Stimulated activated CD4-positive, alpha-beta T cell treated with anti-CD3 and anti-CD28 coated beads, Interleukin-1b, Interleukin-23, amount 100 ng/mL, for 1 hour (primary cell): ENCODE measurements around the gene KAZN.

ENCODE experiments used
- DNase-seq, 2 donors: peaks; one replicate each; pipeline ENCODE4 v3.0.0-alpha.2; 2020; ENCODE audit warnings: low read depth in 2 of 2

KAZN gene

DNA sequence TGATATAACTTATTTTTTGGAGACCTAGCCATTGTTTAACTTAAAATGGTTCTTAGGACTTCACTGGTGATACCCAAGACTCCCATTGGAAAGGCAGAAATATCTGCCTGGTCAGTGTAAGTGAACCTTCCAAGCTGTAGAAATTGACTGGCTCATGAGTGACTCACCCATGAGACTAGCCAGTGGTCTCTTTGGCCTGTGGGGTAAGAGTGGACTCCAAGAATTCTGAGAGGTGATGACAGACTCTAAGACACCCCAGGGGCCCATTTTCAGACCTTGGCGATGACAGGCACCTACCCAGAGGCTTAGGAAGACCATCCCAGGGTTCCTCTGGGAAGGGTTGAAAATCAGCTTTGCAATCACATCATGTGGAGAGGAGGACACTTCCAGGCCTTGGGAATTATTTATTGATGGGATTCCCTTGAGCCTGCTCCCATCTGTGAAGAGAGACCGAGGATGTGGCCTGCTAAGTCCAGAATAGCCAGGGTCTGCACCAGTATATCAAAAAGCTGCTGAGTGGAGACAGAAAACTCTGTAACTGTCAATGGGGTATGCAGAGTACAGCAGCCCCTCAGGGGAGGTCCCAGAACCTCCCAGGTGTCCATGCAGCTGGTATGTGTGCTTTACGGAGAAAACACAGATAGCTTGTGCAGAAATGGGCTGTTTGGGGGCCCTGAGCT is 78.9 kb downstream of the KAZN start:
- DNase-seq: no peak

DNA sequence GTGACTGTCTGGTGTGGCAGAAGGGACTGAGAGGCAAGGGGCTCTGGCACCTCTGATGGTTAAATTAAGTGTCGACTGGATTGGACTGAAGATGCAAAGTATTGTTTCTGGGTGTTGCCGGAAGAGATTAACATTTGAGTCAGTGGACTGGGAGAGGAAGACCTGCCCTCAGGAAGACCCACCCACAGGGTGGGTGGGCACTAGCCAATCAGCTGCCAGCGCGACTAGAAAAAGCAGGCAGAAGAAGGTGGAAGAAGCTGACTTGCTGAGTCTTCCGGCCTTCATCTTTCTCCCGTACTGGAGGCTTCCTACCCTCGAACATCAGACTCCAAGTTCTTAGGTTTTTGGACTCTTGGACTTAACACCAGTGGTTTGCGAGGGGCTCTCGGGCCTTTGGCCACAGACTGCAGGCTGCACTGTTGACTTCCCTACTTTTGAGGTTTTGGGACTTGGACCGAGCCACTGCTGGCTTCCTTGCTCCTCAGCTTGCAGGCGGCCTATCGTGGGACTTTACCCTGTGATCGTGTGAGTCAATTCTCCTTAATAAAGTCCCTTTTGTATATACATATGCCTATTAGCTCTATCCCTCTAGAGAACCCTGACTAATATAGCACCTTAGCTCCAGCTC is 79.6 kb downstream of the KAZN start:
- DNase-seq: no peak

DNA sequence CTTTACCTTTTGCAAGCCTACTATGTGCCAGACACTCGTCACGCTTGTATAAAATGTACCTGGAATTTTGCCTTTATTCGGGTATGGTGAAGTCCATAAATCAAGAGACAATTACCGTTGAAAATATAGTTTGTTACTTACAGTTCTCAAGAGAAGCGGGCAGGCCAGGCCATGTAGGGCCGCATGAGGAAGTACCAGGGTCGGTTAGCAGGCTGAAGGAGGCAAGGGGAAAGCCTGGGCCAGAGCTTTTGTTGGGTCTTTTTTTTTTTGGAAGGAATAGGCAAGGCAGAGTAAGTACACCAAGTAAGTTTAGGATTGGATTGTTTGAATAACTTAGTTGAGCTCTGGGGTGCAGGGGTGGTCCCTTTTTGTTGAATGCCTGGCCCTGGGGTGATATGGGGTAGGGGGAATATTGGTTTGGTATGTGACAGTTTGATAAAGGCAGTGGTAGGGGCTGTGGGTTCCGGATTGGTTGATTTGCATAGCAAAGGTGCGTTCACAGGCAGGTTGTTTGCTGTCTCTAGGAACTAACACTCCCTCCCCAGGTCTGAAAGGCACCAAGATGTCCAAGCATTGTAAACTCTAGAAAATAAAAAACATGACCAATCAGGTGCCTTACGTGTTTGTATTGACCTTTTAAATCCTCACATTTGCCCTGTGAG is 80.7 kb downstream of the KAZN start:
- no peak for DNase-seq

DNA sequence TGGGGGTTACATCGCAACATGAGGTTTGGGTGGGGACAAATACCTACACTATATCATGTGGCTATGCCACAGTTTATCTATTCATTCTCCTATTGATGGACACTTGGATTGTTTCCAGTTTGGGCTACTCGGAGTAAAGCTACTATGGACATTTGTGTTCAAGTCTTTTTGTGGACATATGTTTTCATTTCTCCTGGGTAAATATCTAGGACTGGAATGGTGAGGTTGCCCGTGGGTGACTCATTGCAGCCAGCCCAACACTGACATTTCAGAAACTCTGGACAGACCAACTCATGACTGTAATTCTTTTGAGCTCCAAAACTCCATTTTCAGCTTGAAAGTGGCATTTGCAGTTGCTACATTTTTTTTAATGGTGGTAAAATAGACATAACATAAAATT is 82.7 kb downstream of the KAZN start:
- DNase-seq: no peak

DNA sequence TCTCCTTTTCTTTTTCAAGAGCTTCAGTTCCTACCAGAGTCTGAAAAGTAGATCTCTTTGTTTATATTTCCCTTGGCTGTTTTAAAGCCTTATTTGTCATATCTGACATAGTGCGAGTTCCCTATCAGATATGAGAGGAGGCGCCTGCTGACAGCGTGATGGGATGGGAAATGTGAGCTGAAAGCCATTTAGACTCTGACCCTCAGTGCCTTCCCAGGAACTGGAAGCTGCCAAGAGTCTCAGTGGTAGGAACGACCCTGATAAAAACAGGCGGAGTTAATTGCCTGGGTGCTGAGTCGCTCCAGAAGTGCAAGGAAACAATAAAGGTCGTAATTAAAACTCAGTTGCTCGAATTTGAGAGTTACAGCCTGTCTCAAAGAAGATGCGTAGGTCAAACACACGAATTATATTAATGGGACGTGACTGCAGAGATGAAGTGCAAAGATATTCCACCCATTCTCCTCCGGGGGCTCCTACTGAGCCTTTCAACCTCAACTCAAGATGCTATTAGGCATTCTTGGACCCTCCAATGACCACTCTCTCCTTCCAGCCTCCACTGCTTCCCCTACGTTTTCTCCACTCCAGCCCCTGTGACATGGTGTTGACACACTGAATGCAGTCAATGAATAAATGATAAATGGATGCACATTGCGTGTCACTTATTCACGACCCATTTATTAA is 84.6 kb downstream of the KAZN start:
- no peak for DNase-seq

DNA sequence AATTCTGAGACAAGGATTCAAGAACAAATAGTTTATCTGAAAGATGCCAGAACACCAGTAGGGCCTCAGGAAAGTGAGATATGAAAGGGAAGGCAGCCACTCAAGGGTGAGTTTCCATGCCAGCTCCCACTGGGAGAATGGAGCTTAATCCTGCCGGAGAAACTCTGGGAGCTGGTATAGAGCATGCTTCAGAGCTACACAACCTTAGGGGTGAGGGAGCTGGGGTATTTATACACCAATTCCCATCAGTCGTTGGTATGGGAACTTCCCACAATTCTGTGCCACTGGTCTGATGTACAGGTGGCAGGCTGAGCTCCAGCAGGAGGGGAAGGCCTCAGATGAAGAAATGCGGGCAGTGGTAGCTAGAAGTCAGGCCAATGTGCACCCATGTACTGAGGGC is 86.6 kb downstream of the KAZN start:
- DNase-seq: no peak

DNA sequence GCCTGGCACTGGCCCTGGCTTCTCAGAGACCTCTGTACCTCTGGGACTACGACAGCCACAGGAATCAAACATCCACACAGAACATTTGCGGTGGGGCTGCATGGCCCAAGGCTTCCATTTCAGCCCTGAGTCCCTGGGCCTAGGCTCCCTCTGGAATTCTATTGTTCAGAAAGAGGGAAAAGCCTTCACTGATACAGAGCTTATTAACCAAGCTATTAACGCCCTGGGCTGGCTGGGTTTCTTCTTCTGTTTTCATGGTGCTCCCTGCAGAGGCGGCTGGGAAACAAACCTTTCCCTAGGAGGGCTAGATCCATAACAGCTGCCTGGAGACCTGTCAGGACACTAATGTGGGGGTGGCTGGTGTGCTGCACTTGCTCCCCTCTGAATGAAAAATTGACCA is 88.2 kb downstream of the KAZN start:
- DNase-seq: no peak

DNA sequence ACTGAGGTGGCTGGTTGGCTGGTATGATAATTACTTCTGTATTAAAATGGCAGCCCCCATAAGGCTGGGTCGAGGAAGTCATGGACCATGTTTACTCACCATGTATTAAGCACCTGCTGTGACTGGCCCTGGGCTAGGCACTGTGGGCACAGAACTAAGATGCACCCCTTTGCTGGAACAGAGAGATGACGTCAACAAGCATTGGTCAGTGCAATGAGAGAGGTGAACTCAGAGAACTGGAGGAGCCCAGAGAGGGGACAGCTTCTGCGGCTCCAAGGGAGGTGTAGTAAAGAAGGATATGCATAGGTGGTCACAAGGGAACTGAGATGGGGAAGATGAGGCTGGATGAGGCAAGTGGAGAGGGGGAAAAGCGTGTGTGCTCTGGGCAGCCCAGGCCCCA is 88.7 kb downstream of the KAZN start:
- DNase-seq: no peak

DNA sequence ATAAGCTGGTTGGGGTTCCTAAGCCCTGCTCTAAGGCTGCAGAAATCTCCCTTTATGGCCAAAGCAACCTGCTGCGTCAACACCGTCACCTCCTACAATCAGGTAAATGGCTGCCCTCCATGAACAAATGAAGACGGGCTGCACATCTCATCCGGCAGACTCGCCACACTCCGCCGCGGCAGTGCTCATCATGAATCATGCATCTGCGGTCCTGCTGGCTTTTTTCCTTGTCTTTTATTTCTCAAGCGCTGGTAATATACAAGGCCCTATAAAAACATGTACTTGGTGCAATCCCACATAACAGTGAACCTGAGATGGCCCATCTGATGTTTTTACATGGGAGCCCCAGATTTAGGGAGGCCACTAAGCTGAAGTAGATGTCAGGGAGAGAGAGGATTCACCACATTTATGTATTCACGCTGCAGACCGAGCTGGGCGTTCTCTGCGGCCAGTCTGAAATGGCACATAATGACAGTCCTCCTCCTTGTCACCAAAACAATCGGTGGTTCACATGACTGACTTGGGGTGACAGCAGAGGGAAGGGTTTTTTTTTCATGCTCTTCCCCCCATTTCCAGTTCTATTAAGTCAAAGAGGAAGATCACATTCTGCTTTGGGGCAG is 91.6 kb downstream of the KAZN start:
- no peak for DNase-seq

DNA sequence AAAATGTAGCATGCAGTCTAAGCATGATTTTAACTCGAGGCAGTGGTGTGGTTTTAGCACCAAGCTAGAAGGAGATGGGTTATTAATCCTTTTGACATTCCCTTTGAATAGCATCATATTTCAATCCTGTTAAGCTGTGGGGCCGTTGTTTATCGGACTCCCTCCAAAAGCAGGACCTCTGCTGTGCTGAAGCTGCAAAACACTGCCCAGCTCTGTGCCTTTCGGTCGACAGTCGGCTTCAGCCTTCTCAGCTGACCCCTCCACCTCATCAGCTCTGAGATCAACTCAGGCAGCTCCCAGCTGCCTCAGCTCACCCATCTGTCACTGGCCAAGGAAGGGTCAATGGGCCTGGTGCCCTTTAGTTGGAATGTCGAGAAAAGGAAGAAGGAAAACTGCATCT is 95.5 kb downstream of the KAZN start:
- no peak for DNase-seq

DNA sequence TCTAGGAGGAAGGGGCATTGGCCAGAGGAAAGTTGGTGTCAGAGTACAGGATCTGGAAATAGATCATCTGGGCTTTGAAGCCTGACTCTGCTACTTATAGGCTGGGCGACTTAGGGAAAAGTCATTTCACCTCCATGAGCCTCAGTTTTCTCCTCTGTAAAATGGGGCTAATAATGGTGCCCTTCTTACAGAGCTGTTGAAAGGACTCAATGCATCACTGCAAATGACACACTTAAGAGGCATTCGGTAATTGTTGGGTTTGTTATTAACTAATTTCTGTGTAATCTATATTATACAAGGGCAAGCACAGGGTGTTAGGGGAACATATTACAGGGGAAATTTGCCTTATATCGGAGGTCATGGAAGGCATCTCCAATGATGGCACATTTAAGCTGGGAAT is 96.1 kb downstream of the KAZN start:
- no peak for DNase-seq

DNA sequence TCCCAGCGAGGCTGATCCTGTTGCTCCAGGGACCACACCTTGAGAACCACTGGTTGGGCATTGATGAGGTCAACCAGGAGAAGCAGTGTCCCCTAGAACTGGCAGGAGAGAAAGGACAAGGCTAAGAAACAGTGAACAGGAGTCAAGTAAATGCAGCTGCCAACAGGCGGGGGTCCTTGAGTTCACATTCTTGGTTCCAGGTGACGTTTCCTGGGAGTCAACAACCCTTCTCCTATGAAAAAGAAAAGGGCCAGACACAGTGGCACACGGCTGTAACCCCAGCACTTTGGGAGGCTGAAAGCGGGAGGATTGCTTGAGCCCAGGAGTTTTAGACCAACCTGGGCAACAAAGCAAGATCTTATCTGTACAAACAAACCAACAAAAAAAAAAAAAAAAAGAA is 98.3 kb downstream of the KAZN start:
- no peak for DNase-seq

DNA sequence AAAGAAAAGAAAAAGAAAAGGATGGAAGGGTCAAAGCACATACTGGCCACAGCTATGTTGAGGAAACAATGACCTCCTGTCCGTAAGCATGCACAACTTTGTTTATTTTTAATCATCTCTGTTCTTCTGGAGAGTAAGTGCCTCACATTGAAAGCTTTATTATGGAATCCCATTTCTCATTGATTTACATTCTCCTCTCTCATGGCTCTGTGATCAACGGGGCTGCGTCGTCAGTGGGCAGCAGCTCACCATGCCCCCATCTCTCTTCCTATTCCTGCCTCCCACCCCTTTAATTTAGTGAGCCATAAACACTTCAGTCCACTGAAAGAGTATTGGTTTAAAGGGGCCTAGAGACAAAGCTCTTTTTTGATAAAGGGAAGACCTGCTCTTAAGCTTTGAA is 98.9 kb downstream of the KAZN start:
- DNase-seq: no peak

DNA sequence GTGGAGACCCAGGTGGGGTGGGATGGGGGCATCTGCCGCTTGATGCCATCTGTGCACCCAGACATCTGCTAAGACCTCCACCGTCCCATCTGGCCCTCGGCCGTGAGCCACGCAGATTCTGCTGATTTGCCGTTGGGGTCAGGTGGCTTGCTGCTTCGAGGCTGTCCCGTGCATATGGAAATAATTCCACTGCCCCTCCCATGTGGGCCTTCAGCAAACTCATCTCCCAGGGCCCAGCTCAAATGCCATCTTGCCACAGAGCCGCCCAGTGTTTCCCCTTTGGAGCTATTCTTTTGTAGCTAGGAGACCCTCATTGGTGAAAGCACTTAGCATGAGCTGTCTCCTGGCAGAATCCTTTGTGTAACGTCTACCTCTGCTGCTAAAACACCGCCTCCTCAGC is 99.8 kb downstream of the KAZN start:
- DNase-seq: no peak

DNA sequence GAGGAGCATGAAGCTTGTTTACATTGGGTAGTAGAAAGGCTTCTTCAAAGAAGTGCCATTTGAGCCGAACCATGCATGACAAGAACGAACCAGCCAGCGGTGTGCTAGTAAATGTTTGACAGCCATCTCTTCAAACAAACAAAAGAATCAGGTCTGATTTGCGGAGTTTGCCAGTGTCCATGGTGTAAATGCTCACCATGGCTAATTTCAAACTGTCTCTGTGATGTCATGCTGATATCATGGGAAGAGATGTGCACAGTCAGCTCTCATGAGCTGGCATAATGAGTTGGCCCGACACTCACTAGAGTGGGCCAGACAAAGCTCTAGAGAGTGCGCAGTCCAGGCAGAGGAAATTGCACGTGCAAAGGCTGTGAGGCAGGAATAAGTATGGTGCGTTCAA is 101.1 kb downstream of the KAZN start:
- no peak for DNase-seq

DNA sequence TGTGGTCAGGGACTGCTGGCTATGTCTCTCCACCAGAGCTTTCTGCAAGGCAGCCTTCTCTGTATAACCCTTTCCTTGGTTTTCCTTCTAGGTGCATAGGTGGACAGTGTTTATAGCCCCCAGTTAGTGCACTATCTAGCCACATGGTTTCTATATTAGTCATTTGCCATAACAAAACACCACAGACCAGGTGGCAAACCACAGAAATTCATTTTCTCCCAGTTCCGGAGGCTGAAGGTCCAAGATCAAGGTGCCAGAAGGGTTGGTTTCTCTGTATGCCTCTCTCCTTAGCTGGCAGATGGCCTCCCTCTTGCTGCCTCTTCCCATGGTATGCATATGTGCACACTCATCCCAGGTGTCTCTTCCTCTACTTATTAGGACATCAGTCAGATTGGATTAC is 106.4 kb downstream of the KAZN start:
- DNase-seq: no peak

DNA sequence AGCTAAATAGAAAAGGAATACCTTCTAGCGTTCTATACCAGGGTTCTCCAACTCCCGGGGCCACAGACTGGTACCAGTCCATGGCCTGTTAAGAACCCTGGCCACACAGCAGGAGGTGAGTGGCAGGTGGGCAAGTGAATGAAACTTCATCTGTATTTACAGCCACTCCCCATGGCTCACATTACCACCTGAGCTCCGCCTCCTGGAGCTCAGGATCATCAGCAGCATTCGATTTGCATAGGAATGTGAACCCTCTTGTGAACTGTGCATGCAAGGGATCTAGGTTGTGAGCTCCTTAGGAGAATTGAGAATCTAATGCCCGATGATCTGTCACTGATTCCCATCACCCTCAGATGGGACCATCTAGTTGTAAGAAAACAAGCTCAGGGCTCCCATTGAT is 107.3 kb downstream of the KAZN start:
- no peak for DNase-seq

DNA sequence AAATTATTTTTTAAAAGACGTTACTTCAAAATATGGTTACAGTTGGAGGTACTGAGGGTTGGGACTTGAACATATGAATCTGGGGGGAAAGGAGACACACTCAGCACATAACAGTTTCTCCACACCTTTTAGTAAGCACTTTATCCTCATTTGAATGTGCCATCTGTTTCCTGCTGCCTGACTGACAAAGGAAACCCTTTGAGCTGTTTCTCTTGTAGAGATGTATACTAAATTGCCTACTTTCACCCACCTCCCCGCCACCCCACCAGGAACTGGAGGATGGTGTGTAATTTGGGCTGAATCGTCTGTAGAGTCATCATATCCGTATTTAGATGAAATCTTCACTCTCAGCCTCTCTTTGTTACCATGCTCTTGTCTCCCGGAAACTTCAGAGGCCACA is 108.1 kb downstream of the KAZN start:
- no peak for DNase-seq

DNA sequence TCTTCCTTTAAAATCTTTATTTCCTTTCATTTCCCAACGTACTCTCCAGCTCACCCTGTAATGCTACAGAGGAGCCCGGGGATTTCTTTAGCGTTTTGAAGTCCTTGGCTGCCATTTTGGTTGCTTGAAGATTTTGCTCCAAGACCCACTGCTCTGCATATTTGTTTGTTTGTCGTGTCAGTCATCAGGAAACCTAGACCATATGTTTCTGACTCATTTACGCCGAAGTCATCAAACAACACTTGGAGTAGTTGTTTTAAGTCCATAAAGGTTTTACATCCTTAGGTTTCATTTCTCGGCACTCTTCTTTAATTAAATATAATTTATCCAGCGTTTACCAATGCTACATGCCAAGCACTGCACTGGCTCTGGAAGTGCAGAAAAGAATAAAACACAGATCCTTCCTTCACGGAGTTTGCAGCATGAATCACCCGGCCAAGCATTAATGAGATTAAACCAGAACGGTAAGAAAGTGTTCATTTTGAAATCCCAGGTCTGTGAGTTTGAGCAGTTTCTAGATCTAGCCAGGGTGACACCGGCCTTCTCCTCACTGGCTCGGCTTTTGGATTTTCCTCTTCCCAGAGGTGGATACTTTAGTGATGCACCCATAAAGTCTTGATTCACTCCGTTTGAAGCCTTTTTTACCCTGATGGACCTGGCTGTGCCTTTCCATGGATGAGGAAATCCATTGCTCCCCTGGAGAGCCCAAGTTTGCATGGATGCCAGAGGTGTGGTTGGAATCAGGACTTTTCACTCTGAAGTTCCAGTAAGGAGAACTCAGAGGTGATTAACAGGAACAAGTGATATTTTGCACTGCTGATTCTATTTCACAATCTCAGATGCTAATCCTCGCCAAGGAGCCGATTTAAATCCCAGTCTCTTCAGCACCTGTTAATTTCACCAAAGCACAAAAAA is 109.3 kb downstream of the KAZN start:
- DNase-seq: no peak

DNA sequence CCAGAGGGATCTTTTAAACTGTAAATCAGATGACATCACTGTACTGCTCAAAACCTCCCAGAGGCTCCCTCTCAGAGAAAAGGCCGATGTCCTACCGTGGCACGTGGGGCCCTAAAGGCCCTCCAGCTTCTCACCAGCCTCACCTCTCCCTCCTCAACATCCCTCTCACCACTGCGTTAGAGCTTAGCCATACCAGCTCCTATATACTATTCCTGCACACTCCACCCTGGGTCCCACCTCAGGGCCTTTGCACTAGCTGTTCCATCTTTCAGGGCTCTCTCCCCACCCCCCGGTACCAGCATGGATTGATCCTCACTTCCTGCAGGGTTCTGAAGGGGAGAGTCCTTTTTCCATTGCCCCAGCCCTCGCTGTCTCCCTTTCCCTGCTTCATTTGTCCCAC is 111.8 kb downstream of the KAZN start:
- no peak for DNase-seq

DNA sequence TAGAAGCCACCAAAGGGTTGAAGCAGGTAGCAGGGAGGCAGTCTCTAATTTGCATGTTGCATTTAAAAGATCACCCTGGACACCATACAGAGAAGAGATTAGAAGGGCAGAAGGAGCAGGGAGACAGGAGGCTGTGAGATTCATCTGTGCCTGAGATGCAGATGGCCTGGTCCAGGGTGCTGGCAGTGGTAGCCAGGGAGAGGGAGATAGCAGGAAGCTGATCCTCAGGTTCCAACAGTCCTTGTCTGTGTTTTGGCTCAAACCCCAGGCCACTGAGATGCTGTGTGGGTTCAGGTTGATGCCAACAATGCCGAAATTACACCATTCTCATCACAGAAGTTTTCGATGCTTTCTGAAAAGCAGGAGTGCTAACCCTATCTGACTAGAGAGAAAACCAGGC is 113.7 kb downstream of the KAZN start:
- DNase-seq: no peak
